GM23338 (cell line): ENCODE data around the gene SCGB1C2.

Experiments used
- CREB1 ChIP-seq: fragments of 250-450 bp; sonication (Bioruptor Pico); IDR thresholded peaks from 2 replicates; pipeline ENCODE4 v1.5.0; 2020; ENCODE audit warnings: low read depth, mild to moderate bottlenecking, moderate library complexity
- CTCF ChIP-seq, 2 experiments: fragments of 200-600 bp in 1 of 2; sonication (generic) in 1 of 2; conservative IDR thresholded peaks; 2 replicates each; pipeline versions ENCODE4 v1.5.1 to v1.6.1; 2016 to 2017; ENCODE audit warnings: antibody characterized with exemption in 2 of 2, low read depth in 2 of 2, mild to moderate bottlenecking in 2 of 2, moderate library complexity in 1 of 2
- ETS1 ChIP-seq: IDR thresholded peaks from 2 replicates; pipeline ENCODE4 v1.6.1; 2016; ENCODE audit warnings: antibody characterized with exemption
- EZH2 ChIP-seq: fragments of 200-600 bp; sonication (generic); IDR thresholded peaks from one replicate; pipeline ENCODE4 v1.8.0; 2017; ENCODE audit warnings: antibody characterized with exemption, mild to moderate bottlenecking, low read depth; ENCODE audit not compliant: unreplicated experiment
- EZH2phosphoT487 ChIP-seq: fragments of 200-600 bp; sonication (generic); IDR thresholded peaks from one replicate; pipeline ENCODE4 v1.8.1; 2018; ENCODE audit warnings: antibody characterized with exemption; ENCODE audit not compliant: unreplicated experiment
- JUNB ChIP-seq: IDR thresholded peaks from one replicate; pipeline ENCODE4 v1.6.1; 2016; ENCODE audit warnings: antibody characterized with exemption; ENCODE audit not compliant: unreplicated experiment
- NANOG ChIP-seq: IDR thresholded peaks from 2 replicates; pipeline ENCODE4 v1.6.1; 2016; ENCODE audit warnings: antibody characterized with exemption, borderline replicate concordance
- POLR2AphosphoS5 ChIP-seq: IDR thresholded peaks from 2 replicates; pipeline ENCODE4 v1.6.1; 2016; ENCODE audit warnings: antibody characterized with exemption, low read depth
- ZNF114 ChIP-seq: fragments of 250-450 bp; sonication (Bioruptor Pico); IDR thresholded peaks from 2 replicates; pipeline ENCODE4 v1.5.0; 2020; ENCODE audit warnings: mild to moderate bottlenecking, moderate library complexity
- TF ChIP-seq, protein P1 (sequence below): IDR thresholded peaks from one replicate; pipeline ENCODE4 v1.6.1; 2018; ENCODE audit warnings: antibody characterized with exemption; ENCODE audit not compliant: unreplicated experiment

DNA sequence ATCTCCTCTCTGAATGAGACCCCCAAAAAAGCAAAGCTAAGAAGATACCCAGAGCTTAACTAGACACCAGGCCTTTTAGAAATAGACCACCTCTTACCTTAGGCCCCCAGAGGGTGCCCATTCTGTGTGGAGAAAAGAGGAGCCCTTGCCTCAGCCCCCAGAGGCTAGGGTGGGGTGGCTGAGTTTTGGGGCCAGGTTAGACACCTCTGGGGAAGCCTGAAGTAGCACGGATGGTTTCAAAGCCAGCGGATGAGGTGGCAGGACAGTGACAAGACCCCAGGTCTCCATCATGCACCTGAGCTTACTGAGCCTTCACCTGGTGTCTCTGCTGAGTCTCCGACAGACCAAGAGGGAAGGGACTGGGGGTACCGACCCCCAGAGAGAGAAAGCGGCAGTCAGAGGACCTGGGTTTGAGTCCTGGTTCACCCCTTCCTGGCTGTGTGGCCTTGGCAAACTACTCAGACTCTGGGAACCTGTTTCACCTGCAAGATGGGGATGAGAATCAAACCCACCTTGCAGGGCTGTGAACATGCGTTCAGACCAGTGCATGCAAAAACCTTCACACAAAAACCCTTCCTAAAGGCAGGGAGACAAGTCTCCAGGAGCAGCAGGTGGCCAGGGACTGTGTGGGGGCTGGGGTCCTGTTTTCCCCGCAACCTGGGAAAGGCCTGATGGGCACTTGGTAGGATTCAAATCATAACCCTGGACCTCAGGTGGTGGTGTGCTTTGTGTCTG, 7.7 kb downstream of the SCGB1C2 start:
- no peak for TF ChIP-seq CTCF (conservative IDR thresholded peaks at IDR 0.05; ENCODE audit: low read depth in 2 of 2)
- no peak for TF ChIP-seq EZH2
- TF ChIP-seq NANOG: no peak
- no peak for TF ChIP-seq POLR2AphosphoS5
- TF ChIP-seq CREB1 (CRISPR knock-in tag): no peak
- TF ChIP-seq, protein P1, sequence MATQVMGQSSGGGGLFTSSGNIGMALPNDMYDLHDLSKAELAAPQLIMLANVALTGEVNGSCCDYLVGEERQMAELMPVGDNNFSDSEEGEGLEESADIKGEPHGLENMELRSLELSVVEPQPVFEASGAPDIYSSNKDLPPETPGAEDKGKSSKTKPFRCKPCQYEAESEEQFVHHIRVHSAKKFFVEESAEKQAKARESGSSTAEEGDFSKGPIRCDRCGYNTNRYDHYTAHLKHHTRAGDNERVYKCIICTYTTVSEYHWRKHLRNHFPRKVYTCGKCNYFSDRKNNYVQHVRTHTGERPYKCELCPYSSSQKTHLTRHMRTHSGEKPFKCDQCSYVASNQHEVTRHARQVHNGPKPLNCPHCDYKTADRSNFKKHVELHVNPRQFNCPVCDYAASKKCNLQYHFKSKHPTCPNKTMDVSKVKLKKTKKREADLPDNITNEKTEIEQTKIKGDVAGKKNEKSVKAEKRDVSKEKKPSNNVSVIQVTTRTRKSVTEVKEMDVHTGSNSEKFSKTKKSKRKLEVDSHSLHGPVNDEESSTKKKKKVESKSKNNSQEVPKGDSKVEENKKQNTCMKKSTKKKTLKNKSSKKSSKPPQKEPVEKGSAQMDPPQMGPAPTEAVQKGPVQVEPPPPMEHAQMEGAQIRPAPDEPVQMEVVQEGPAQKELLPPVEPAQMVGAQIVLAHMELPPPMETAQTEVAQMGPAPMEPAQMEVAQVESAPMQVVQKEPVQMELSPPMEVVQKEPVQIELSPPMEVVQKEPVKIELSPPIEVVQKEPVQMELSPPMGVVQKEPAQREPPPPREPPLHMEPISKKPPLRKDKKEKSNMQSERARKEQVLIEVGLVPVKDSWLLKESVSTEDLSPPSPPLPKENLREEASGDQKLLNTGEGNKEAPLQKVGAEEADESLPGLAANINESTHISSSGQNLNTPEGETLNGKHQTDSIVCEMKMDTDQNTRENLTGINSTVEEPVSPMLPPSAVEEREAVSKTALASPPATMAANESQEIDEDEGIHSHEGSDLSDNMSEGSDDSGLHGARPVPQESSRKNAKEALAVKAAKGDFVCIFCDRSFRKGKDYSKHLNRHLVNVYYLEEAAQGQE: no peak
- no peak for TF ChIP-seq EZH2phosphoT487
- TF ChIP-seq JUNB: no peak
- TF ChIP-seq ZNF114: no peak
- TF ChIP-seq ETS1: no peak
